OCI-LY1 (cell line): Measurements from ENCODE around the gene CTNS.

Experiments
- CTCF ChIP-seq: fragments of 200-600 bp; sonication (generic), shearing (Covaris generic); IDR thresholded peaks from 2 replicates; pipeline ENCODE4 v1.5.1; 2017; ENCODE audit warnings: mild to moderate bottlenecking, antibody characterized with exemption, low read length, moderate library complexity, mixed read lengths
- EZH2 ChIP-seq: fragments of 200-600 bp; sonication (generic), shearing (Covaris generic); IDR thresholded peaks from 2 replicates; pipeline ENCODE4 v1.8.0; 2017; ENCODE audit warnings: borderline replicate concordance, mixed run types, mild to moderate bottlenecking, antibody characterized with exemption, low read length, moderate library complexity, mixed read lengths

GRCh38 chr17:3621146-3621720 lies 15.3 kb upstream of the CTNS start:
- TF ChIP-seq CTCF (no peak), EZH2 (no peak)
